ENCODE measurements around the gene SMARCC2.
A peak's percentile ranks its signal among the peaks of the same experiment; 100 is the strongest.

Gene SMARCC2

GRCh38 chr12:56189099-56189917, at the start of gene SMARCC2:
SMARCC2 (minus strand) TSS chr12:56189483; CDS start chr12:56189461, 22 bp downstream.
- no peak for FAIRE-seq

- no peak for FAIRE-seq
Measured at GRCh38 chr12:56237552-56237951, 48.3 kb upstream of the SMARCC2 start.

DNA sequence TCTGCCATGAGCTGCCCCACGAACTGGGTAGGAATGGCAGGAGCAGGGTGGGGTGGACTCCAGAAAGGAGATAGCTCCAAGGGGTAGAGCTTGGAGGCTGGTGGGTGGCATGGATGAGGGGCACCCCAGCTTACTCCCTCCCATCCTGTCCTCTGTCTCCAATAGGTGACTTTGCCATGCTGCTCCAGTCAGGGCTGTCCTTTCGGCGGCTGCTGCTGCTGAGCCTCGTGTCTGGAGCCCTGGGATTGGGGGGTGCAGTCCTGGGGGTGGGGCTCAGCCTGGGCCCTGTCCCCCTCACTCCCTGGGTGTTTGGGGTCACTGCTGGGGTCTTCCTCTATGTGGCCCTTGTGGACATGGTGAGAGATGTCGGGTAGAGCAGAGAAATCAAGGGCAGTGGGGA, 47.7 kb upstream of the SMARCC2 start:
- no peak for FAIRE-seq

DNA sequence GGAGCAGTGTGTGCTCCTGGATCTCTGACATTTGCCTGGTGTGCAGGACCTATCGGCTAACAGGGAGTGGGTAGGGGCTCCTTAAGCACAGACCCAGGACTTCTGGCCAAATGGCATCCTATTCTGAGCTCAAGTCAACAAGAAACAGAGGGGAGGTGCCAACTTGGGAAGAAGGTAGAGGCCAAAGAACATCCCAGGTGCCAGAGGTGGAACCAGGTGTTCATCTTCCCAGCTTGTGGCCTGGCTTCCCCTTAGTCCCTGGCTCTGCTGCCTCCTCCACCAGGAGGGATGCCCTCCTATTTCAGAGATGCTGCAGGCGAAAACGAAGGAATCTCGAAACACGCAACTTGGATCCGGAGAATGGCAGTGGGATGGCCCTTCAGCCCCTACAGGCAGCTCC, 46.8 kb upstream of the SMARCC2 start:
- FAIRE-seq: no peak

DNA sequence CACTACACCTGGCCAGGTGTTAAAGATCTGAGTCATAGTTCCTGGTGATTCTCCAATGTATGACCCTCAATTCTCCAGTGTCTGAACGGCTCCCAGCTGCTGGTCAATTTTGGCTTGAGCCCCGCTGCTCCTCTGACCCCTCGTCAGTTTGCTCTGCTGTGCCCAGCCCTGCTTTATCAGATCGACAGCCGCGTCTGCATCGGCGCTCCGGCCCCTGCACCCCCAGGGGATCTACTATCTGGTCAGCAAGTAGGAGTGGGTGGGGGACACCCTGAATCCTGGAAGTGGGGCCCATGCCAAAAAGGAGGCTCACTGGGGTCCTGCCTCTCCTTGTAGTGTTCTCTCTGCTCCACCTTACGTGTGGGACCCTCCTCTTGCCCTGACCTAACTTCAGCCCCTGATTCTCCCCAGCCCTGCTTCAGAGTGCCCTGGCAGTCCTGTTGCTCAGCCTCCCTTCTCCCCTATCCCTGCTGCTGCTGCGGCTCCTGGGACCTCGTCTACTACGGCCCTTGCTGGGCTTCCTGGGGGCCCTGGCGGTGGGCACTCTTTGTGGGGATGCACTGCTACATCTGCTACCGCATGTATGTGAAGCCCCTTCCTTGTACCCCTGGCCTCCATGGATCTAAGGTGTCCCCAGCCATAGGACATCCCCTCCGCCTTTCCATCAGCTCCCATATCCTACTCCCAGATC, 45.6 kb upstream of the SMARCC2 start:
- FAIRE-seq: no peak

- no peak for FAIRE-seq
Measured at GRCh38 chr12:56231184-56231582, 41.9 kb upstream of the SMARCC2 start.

DNA sequence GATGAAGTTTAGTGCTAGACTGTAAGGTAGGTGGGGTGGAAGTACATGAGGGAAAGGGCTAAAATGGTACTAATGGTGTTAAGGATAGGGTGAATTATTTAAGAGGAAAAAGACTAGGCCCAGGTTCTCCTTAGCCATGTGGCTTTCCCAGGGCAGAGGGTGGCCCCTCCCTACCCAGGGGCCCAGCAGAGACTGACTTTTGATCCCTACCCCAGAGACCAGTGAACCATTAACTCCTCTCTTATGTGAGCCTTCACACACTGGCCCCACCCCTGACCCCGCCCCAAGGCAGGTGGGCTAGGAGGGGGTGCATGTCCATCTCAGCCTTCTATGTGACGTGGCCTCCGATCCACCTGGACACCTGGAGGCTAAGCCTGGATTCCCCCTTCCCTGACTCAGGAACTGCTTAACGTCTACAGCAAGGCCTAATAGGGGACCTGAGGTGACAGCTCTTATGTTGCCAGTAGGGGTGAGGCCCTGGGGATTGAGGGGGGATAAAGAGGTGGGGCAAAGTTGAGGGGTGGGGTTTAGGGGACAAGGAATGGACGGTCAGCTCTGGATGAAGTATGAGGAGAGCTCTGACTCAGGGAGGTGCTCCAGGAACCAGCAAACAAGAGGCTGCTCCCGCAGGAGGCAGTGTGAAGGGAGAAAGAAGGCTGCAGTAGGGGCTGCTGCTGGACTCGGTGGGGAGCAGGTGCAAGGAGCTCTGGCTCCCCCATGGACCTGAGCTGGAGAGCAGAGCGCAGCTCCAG, 41.3 kb upstream of the SMARCC2 start:
- FAIRE-seq: no peak

DNA sequence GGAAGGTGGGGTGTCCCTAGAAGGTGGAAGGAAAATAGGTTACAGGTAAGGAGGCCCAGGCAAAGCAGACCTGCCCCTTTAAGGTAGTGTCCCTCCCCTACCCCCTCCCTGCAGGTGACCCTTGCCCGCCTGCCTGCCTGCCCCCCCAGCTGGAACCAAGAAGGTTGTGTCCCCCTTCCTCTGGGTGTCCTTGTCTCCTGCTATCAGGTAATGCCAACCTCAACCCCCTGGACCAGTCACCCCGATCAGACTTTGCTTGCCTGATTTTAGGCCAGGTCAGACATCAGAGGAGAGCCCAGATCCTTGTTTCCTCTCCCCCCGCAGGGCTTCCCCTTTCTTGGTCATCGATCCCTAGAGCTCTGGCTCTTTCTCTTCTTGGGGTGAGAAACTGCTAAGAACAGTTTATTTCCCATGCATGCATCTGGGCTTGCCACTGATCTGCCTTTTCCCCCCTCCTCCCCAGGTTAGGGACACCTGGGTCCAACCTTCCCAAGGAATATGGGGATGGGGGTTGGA, 40.7 kb upstream of the SMARCC2 start, which contains the start of gene SLC39A5:
TSS of gene SLC39A5 (plus strand) at position 136 of the 516 bp plus-strand sequence. CDS start 1,224 bp downstream, outside the sequence.
- FAIRE-seq: no peak

DNA sequence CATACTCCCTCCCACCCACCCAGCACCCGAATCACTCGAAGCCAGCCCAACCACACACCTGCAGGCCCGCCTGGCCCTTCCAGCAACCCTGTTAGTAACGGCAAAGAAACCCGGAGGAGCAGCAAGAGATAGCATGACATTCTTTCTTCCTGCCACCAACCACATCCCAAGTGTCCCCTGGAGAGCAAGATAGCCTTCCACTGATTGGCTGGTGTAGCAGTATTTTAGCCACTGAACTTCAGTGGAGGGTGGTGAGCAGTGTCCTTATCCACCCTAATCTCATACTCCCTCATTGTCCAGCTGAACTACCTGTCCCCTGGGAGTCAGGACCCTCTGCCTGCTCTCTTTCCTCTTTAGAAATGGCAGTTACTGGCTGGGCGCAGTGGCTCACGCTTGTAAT, 39.8 kb upstream of the SMARCC2 start:
- no peak for FAIRE-seq

- FAIRE-seq: no peak
Measured at GRCh38 chr12:56224954-56225353, 35.7 kb upstream of the SMARCC2 start.

DNA sequence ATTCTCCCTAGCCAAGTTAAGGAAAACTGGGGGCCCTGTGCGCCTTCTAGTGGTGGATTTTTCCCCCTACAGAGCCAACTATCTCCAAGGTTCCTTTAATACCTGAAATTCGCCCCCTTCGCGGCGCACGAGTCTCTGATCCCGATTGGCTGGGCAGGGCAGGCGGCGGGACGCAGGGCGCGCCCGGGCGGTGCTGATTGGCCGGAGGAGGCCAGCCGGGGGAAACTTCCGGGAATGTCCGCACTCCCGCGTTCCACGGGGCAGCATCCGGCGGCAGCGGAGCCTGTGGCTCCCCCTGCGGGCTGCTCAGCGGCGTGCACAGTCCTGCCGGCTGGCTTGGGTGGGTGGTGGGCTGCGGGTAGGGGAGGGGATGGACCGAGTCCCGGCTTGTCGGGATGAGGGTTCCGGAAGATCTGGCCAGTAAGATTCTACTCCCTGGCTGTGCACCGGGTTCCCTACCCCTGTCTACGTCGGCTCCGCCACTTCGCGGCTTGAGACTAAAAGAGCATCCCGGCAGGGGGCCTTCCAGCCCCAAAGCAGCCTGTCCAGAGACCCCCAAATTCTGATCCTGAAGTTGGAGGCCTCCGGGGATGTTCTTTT, 34.9 kb upstream of the SMARCC2 start, which contains the start of gene NABP2:
TSS of gene NABP2 (plus strand) at position 241 of the 600 bp plus-strand sequence. CDS start 515 bp downstream, outside the sequence.
- peak; percentile 98 for FAIRE-seq

GRCh38 chr12:56223571-56224101, 34.4 kb upstream of the SMARCC2 start:
- FAIRE-seq: no peak

DNA sequence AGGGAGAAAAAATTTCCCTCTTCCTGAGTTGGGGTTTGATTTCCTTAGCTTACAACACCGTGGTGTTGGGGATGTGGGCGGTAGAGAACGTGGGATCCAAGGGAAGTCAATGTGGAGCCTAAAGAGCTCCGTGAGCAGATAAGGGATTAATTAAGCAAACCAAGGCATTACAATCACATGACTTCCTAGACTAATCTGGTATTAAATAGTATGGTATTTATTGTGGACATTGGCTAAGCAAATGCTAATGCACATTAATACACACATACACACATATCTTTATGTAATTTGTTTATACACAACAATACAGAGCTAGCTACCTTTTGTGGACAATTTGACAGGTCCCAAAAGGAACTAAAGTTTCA, 33.2 kb upstream of the SMARCC2 start:
- FAIRE-seq: no peak

- FAIRE-seq: peak; percentile 97
Measured at GRCh38 chr12:56221757-56222530, 32.7 kb upstream of the SMARCC2 start, which contains the start of gene RNF41. RNF41 (minus strand) TSS chr12:56221922; CDS start chr12:56214047, 7,875 bp downstream.

GRCh38 chr12:56221232-56221756, 32.0 kb upstream of the SMARCC2 start:
- FAIRE-seq: no peak

GRCh38 chr12:56220611-56221231, 31.4 kb upstream of the SMARCC2 start:
- FAIRE-seq: no peak

DNA sequence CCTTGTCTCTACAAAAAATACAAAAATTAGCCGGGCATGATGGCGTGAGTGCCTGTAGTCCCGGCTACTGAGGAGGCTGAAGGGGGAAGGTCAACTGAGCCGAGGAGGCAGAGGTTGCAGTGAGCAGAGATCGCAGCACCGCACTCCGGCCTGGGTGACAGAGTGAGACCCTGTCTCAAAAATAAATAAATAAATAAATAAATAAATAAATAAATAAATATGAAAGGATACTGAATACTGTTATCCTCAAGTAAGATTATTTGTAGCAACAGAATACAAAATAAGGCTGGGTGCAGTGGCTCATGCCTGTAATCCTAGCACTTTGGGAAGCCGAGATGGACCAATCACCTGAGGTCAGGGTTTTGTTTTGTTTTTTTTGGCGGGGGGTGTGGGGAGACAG, 30.6 kb upstream of the SMARCC2 start:
- no peak for FAIRE-seq

GRCh38 chr12:56216461-56216860, 27.2 kb upstream of the SMARCC2 start:
- no peak for FAIRE-seq

- no peak for FAIRE-seq
Measured at GRCh38 chr12:56213878-56214277, 24.6 kb upstream of the SMARCC2 start.

DNA sequence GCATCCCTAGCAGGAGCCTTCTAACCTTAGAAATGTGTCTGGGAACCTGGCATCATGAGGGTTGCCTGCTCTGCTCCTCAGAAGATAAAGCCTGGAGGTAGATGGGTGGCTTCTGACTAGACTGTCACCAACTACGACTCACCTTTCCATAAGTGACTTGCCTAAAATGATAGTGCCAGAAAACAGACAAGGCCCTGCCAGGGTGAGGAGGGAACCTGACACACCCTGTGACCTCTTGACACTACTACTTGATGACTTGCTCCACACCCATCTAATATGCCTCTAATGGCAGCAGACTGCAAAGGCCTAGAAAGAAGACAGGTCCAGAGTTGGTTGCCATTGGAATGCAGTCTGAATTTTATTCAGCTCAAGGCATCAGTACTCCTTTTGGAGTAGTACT, 23.1 kb upstream of the SMARCC2 start:
- FAIRE-seq: no peak

DNA sequence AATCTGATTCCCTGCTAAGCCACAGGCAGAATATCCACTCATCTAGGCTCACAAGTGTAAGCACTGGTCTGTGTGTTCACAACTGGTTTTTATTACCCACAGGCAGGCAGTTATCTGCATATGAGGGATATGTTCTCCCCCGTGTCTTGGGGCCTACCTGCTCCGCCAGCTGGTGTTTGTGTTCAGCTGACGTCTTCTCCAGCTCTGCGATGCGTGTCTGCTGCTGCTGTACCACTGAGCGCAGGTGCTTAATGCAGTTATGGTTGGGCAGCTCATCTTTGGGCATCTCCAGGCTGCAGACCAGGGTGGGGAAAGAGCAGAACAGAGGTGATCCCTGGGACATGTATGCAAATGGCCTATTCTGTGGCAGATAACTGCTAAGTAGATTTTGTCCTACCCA, 18.7 kb upstream of the SMARCC2 start:
- FAIRE-seq: no peak
